ENCODE measurements around the gene MYO10.

DNA sequence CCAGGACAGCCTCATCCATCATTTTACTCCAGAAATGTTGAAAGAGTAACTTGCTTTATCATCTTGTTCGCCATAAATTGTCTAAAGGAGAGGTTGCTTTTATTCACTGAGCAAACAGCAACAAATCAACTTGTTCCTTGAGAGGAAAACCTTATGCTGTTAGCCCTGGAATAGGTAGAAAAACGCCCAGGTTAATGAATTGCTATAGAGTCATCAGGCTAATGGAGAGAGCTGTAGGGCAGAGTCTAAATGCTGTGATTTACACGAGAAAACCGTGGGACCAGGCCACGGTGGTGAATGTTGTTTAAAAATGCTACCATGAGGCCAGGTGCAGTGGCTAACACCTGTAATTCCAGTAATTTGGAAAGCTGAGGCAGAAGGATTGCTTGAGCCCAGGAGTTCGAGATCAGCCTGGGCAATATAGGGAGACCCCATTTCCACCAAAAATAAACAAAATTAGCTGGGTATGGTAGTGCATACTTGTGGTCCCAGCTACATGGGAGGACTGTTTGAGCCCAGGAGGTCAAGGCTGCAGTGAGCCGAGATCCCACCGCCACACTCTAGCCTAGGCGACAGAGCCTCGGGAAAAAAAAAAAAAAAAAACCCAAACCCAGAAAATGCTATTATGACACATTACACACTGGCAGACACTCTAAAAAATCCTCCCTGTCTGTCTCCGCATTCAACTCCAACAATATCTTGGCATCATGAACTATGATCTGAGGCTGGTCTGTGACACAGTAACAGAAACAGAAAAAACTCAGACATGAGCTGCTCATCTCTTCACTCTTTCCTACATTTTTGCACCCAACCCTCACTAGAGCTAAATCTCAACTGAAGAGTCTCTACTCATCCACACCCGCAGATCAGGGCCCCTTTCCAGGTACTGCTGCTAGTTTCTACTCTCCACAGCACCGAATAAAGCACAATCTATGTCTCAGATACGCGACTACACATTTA lies 200.7 kb downstream of the MYO10 start:
- TF ChIP-seq, protein P1, sequence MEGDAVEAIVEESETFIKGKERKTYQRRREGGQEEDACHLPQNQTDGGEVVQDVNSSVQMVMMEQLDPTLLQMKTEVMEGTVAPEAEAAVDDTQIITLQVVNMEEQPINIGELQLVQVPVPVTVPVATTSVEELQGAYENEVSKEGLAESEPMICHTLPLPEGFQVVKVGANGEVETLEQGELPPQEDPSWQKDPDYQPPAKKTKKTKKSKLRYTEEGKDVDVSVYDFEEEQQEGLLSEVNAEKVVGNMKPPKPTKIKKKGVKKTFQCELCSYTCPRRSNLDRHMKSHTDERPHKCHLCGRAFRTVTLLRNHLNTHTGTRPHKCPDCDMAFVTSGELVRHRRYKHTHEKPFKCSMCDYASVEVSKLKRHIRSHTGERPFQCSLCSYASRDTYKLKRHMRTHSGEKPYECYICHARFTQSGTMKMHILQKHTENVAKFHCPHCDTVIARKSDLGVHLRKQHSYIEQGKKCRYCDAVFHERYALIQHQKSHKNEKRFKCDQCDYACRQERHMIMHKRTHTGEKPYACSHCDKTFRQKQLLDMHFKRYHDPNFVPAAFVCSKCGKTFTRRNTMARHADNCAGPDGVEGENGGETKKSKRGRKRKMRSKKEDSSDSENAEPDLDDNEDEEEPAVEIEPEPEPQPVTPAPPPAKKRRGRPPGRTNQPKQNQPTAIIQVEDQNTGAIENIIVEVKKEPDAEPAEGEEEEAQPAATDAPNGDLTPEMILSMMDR (conservative IDR thresholded peaks at IDR 0.05) = no peak
- no peak for TF ChIP-seq ZFX (IDR thresholded peaks at IDR 0.05)

Measured in C4-2B (cell line).